Stimulated activated CD8-positive, alpha-beta memory T cell treated with anti-CD3 and anti-CD28 coated beads, Interleukin-4, amount 100 ng/mL, for 4 hours (primary cell): Measurements from ENCODE around the gene NUTM2B.
A peak's percentile ranks its signal among the peaks of the same experiment; 100 is the strongest.
"Not testable (repeated sequence)": the region's sequence is repeated elsewhere in the genome, so short reads cannot be mapped to it uniquely, and the experiment has no call there.

Source experiments
- DNase-seq, 2 donors: peaks; one replicate each; pipeline ENCODE4 v3.0.0-alpha.2; 2020; ENCODE audit warnings: low read depth in 2 of 2, low spot score in 1 of 2

Gene NUTM2B

GRCh38 chr10:79702927-79703326 lies at the start of gene NUTM2B:
NUTM2B (plus strand) TSS chr10:79703227; CDS start chr10:79703610, 383 bp downstream.
- DNase-seq, result not testable (repeated sequence)

GRCh38 chr10:79663287-79663686 lies 39.7 kb upstream of the NUTM2B start:
- DNase-seq, result not testable (repeated sequence)

GRCh38 chr10:79664686-79665085 lies 38.3 kb upstream of the NUTM2B start:
- DNase-seq, result not testable (repeated sequence)

GRCh38 chr10:79669248-79669788 lies 33.7 kb upstream of the NUTM2B start:
- DNase-seq, result not testable (repeated sequence)

GRCh38 chr10:79674878-79675277 lies 28.1 kb upstream of the NUTM2B start:
- not testable (repeated sequence) for DNase-seq

- DNase-seq, result not testable (repeated sequence)
These were observed 19.8 kb upstream of the NUTM2B start for GRCh38 chr10:79683026-79683883.

GRCh38 chr10:79683884-79684720 lies 18.9 kb upstream of the NUTM2B start:
- DNase-seq, result not testable (repeated sequence)

- peak; percentile 6 to 37 for DNase-seq
These were observed 17.9 kb upstream of the NUTM2B start for GRCh38 chr10:79685044-79685685.

GRCh38 chr10:79686595-79686994 lies 16.4 kb upstream of the NUTM2B start:
- not testable (repeated sequence) for DNase-seq

- DNase-seq, result not testable (repeated sequence)
These were observed 15.4 kb upstream of the NUTM2B start for GRCh38 chr10:79687406-79688150.

GRCh38 chr10:79688798-79689197 lies 14.2 kb upstream of the NUTM2B start:
- DNase-seq, result not testable (repeated sequence)

- not testable (repeated sequence) for DNase-seq
These were observed 6.4 kb upstream of the NUTM2B start for GRCh38 chr10:79696596-79696995.

- not testable (repeated sequence) for DNase-seq
These were observed 5.9 kb upstream of the NUTM2B start for GRCh38 chr10:79697141-79697540.

- not testable (repeated sequence) for DNase-seq
These were observed 2.6 kb upstream of the NUTM2B start for GRCh38 chr10:79700381-79700944.

- DNase-seq, result not testable (repeated sequence)
These were observed 4.0 kb downstream of the NUTM2B start for GRCh38 chr10:79707017-79707416.

GRCh38 chr10:79714976-79715375 lies 11.9 kb downstream of the NUTM2B start:
- DNase-seq, result not testable (repeated sequence)

GRCh38 chr10:79716917-79717579 lies 14.0 kb downstream of the NUTM2B start:
- DNase-seq, result not testable (repeated sequence)

GRCh38 chr10:79720000-79720399 lies 17.0 kb downstream of the NUTM2B start:
- not testable (repeated sequence) for DNase-seq

- not testable (repeated sequence) for DNase-seq
These were observed 23.6 kb downstream of the NUTM2B start for GRCh38 chr10:79726620-79727019.
